ENCODE measurements around the gene CRYBG2.

Gene CRYBG2

GRCh38 chr1:26321315-26322041 is 32.5 kb downstream of the CRYBG2 start:
- peak; percentile 90 for TF ChIP-seq CTCF (conservative IDR thresholded peaks at IDR 0.05; ENCODE audit: control insufficient read depth, insufficient read depth, low read depth, low read length)
- DNase-seq (ENCODE audit: low read depth), result peak; percentile 82
- no peak overlapping the region for H3K4me3 ChIP-seq (ENCODE audit: control insufficient read depth, low read depth, low read length)

- DNase-seq (ENCODE audit: low read depth), result no peak
- H3K4me3 ChIP-seq (ENCODE audit: control insufficient read depth, low read depth, low read length), result no peak overlapping the region
- TF ChIP-seq CTCF (conservative IDR thresholded peaks at IDR 0.05; ENCODE audit: control insufficient read depth, insufficient read depth, low read depth, low read length), result no peak
Measured at GRCh38 chr1:26320896-26321295, 33.0 kb downstream of the CRYBG2 start.

GRCh38 chr1:26318338-26319064 is 35.4 kb downstream of the CRYBG2 start:
- H3K4me3 ChIP-seq (ENCODE audit: control insufficient read depth, low read depth, low read length), result no peak overlapping the region
- DNase-seq (ENCODE audit: low read depth), result peak; percentile 19
- TF ChIP-seq CTCF (conservative IDR thresholded peaks at IDR 0.05; ENCODE audit: control insufficient read depth, insufficient read depth, low read depth, low read length), result no peak

- DNase-seq (ENCODE audit: low read depth), result no peak
- no peak within 1 kb of the TSS for H3K4me3 ChIP-seq (ENCODE audit: control insufficient read depth, low read depth, low read length)
- TF ChIP-seq CTCF (conservative IDR thresholded peaks at IDR 0.05; ENCODE audit: control insufficient read depth, insufficient read depth, low read depth, low read length), result no peak
Measured at GRCh38 chr1:26317612-26318337, 36.2 kb downstream of the CRYBG2 start, which contains the start of gene CD52. Gene CD52 (plus strand): TSS chr1:26317958. CDS start chr1:26318018, 60 bp downstream.

- no peak for TF ChIP-seq CTCF (conservative IDR thresholded peaks at IDR 0.05; ENCODE audit: control insufficient read depth, insufficient read depth, low read depth, low read length)
- no peak for DNase-seq (ENCODE audit: low read depth)
- H3K4me3 ChIP-seq (ENCODE audit: control insufficient read depth, low read depth, low read length), result no peak overlapping the region
Measured at GRCh38 chr1:26317146-26317545, 36.8 kb downstream of the CRYBG2 start.

- no peak for TF ChIP-seq CTCF (conservative IDR thresholded peaks at IDR 0.05; ENCODE audit: control insufficient read depth, insufficient read depth, low read depth, low read length)
- no peak overlapping the region for H3K4me3 ChIP-seq (ENCODE audit: control insufficient read depth, low read depth, low read length)
- DNase-seq (ENCODE audit: low read depth), result no peak
Measured at GRCh38 chr1:26315874-26316850, 37.8 kb downstream of the CRYBG2 start.

Measured in fibroblast of mammary gland (primary cell).